SK-N-SH (cell line): Measurements from ENCODE around the gene SIDT2. TPM values are rescaled to one million over a fixed set of nuclear protein-coding genes. Genes with fewer than 3 reads are reported as not detected.

ENCODE experiments used
- CTCF ChIA-PET: fragments of 300-600, 350-600 bp; formaldehyde crosslinking; extraction: SDS; loops from one replicate; lab custom pipeline; 2021; lab: Yijun Ruan, JAX
- POLR2A ChIA-PET: fragments of 350-600 bp; sonication (Branson Sonifier 250); formaldehyde crosslinking; extraction: SDS; loops from one replicate; lab custom pipeline; 2020; ENCODE audit warnings: antibody characterized with exemption, inconsistent platforms; lab: Yijun Ruan, JAX
- DNase-seq: peaks from one replicate; pipeline ENCODE4 v3.0.0; 2012
- H2AFZ ChIP-seq: fragments of 200-600 bp; sonication (generic); 2 replicates; pipeline ENCODE4 v1.8.1; 2016; ENCODE audit warnings: antibody characterized with exemption, mild to moderate bottlenecking, low read depth
- H3F3A ChIP-seq: fragments of 200-600 bp; sonication (generic); replicated peaks from 2 replicates; pipeline ENCODE3; 2016; ENCODE audit warnings: antibody characterized with exemption, mild to moderate bottlenecking; ENCODE audit not compliant: insufficient read depth
- H3K27ac ChIP-seq, 2 experiments: fragments of 200-500 bp in 1 of 2; fragments of 200-600 bp in 1 of 2; sonication (Bioruptor generic) in 1 of 2; sonication (generic), shearing (Covaris generic) in 1 of 2; 2 replicates each; pipeline versions ENCODE4 v1.5.1 to v1.6.1; 2014 to 2016; ENCODE audit warnings: low read depth in 2 of 2, inconsistent platforms in 1 of 2, low read length in 1 of 2, mild to moderate bottlenecking in 1 of 2, mixed read lengths in 1 of 2
- H3K27me3 ChIP-seq: fragments of 200-600 bp; sonication (generic), shearing (Covaris generic); 2 replicates; pipeline ENCODE4 v1.6.1; 2016; ENCODE audit warnings: mixed run types; ENCODE audit not compliant: insufficient read depth
- H3K36me3 ChIP-seq, 2 experiments: fragments of 200-500 bp in 1 of 2; fragments of 200-600 bp in 1 of 2; sonication (Bioruptor generic) in 1 of 2; sonication (generic) in 1 of 2; replicated peaks in 1 of 2; 2 replicates each; pipeline versions ENCODE3 to v1.5.1; 2014 to 2016; ENCODE audit warnings: low read length in 1 of 2, mild to moderate bottlenecking in 1 of 2; ENCODE audit not compliant: insufficient read depth in 2 of 2, control insufficient read depth in 1 of 2
- H3K4me1 ChIP-seq, 2 experiments: fragments of 200-500 bp in 1 of 2; fragments of 200-600 bp in 1 of 2; sonication (Bioruptor generic) in 1 of 2; sonication (generic), shearing (Covaris generic) in 1 of 2; 2 replicates each; pipeline versions ENCODE4 v1.5.1 to v1.6.1; 2014 to 2016; ENCODE audit warnings: low read depth in 1 of 2, low read length in 1 of 2, mixed run types in 1 of 2; ENCODE audit not compliant: insufficient read depth in 2 of 2, control insufficient read depth in 1 of 2
- H3K4me2 ChIP-seq: fragments of 200-600 bp; sonication (generic), shearing (Covaris generic); 2 replicates; pipeline ENCODE4 v1.6.1; 2017; ENCODE audit warnings: mixed run types
- H3K4me3 ChIP-seq, 2 experiments: fragments of 200-500 bp in 1 of 2; fragments of 200-600 bp in 1 of 2; sonication (Bioruptor generic) in 1 of 2; sonication (generic), shearing (Covaris generic) in 1 of 2; 2 replicates each; pipeline versions ENCODE4 v1.5.1 to v1.8.1; 2014 to 2016; ENCODE audit warnings: low read depth in 2 of 2, inconsistent platforms in 1 of 2, low read length in 1 of 2, mild to moderate bottlenecking in 1 of 2, mixed read lengths in 1 of 2, moderate library complexity in 1 of 2
- H3K79me2 ChIP-seq: fragments of 200-600 bp; sonication (generic); 2 replicates; pipeline ENCODE4 v1.8.1; 2017; ENCODE audit warnings: mild to moderate bottlenecking; ENCODE audit not compliant: insufficient read depth
- H3K9ac ChIP-seq: fragments of 200-600 bp; sonication (generic); 2 replicates; pipeline ENCODE4 v1.6.1; 2017; ENCODE audit warnings: mixed run types
- H3K9me2 ChIP-seq: fragments of 200-600 bp; sonication (generic); 2 replicates; pipeline ENCODE4 v1.6.1; 2017; ENCODE audit warnings: mixed run types
- H3K9me3 ChIP-seq: fragments of 200-600 bp; sonication (generic); 2 replicates; pipeline ENCODE4 v1.6.1; 2017; ENCODE audit warnings: mixed run types, mild to moderate bottlenecking, moderate library complexity
- H4K20me1 ChIP-seq: fragments of 200-600 bp; sonication (generic); 2 replicates; pipeline ENCODE4 v1.6.1; 2017; ENCODE audit warnings: mild to moderate bottlenecking, mixed run types; ENCODE audit not compliant: insufficient read depth
- CHD2 ChIP-seq: fragments of 150-350 bp; IDR thresholded peaks from 2 replicates; pipeline ENCODE4 v1.6.1; 2018; ENCODE audit warnings: low read length; ENCODE audit not compliant: partially characterized antibody
- EP300 ChIP-seq, 2 experiments: IDR thresholded peaks; 2 replicates each; pipeline versions ENCODE4 v1.4.0 to v1.6.1; 2012; ENCODE audit warnings: borderline replicate concordance in 1 of 2, low read depth in 1 of 2, low read length in 1 of 2
- EZH2phosphoT487 ChIP-seq: fragments of 200-600 bp; sonication (generic); IDR thresholded peaks from 2 replicates; pipeline ENCODE4 v1.6.1; 2017; ENCODE audit warnings: low read depth, mixed run types, mild to moderate bottlenecking, antibody characterized with exemption, moderate library complexity, borderline replicate concordance
- FOSL2 ChIP-seq: IDR thresholded peaks from 2 replicates; pipeline ENCODE4 v1.4.0; 2012; ENCODE audit warnings: low read depth, mild to moderate bottlenecking, moderate library complexity, borderline replicate concordance
- FOXJ3 ChIP-seq: sonication (generic); formaldehyde crosslinking; IDR thresholded peaks from 2 replicates; pipeline ENCODE4 v1.5.1; 2020; ENCODE audit warnings: mild to moderate bottlenecking, missing genetic modification reagents
- GABPA ChIP-seq: IDR thresholded peaks from 2 replicates; pipeline ENCODE4 v1.4.0; 2012; ENCODE audit warnings: low read depth, mild to moderate bottlenecking
- GATA2 ChIP-seq: sonication (generic); formaldehyde crosslinking; IDR thresholded peaks from 2 replicates; pipeline ENCODE4 v1.5.0; 2020; ENCODE audit warnings: mild to moderate bottlenecking, missing genetic modification reagents
- MAX ChIP-seq: IDR thresholded peaks from 2 replicates; pipeline ENCODE4 v1.4.0; 2012; ENCODE audit warnings: low read depth
- MEF2A ChIP-seq: IDR thresholded peaks from 2 replicates; pipeline ENCODE4 v1.4.0; 2012; ENCODE audit warnings: low read depth, borderline replicate concordance
- POLR2AphosphoS5 ChIP-seq: IDR thresholded peaks from 2 replicates; pipeline ENCODE4 v1.6.1; 2012; ENCODE audit warnings: low read depth, low read length
- RFX5 ChIP-seq: IDR thresholded peaks from 2 replicates; pipeline ENCODE4 v1.6.1; 2012; ENCODE audit warnings: mild to moderate bottlenecking, improper control_type of control experiment, low read length
- RXRA ChIP-seq: IDR thresholded peaks from 2 replicates; pipeline ENCODE4 v1.4.0; 2012; ENCODE audit warnings: low read depth, mild to moderate bottlenecking, borderline replicate concordance
- SMC3 ChIP-seq: IDR thresholded peaks from 2 replicates; pipeline ENCODE4 v1.6.1; 2012; ENCODE audit warnings: low read depth, low read length, improper control_type of control experiment
- TCF12 ChIP-seq: IDR thresholded peaks from 2 replicates; pipeline ENCODE4 v1.4.0; 2012
- TEAD4 ChIP-seq: IDR thresholded peaks from 2 replicates; pipeline ENCODE4 v1.4.0; 2012; ENCODE audit warnings: mild to moderate bottlenecking, borderline replicate concordance; ENCODE audit not compliant: insufficient read depth
- YY1 ChIP-seq: IDR thresholded peaks from 2 replicates; pipeline ENCODE4 v1.4.0; 2012; ENCODE audit warnings: low read depth, mild to moderate bottlenecking
- ZBTB33 ChIP-seq: IDR thresholded peaks from 2 replicates; pipeline ENCODE4 v1.4.0; 2012; ENCODE audit warnings: low read depth, borderline replicate concordance
- WGBS: methylation state at CpG from one replicate; pipeline ENCODE4 v1.1.6; 2017; ENCODE audit warnings: low lambda C conversion rate; 5-methylcytosine and 5-hydroxymethylcytosine counted together
- polyA plus RNA-seq, 3 experiments: library from polyadenylated mRNA; depleted of rRNA; stranded (reverse); fragments of >200 nt; gene quantifications; 2 replicates each; pipeline ENCODE4 v1.2.3, GENCODE V29; 2012
- TF ChIP-seq, protein P1 (sequence below): IDR thresholded peaks from 2 replicates; pipeline ENCODE4; 2012
- TF ChIP-seq, protein P2 (sequence below): IDR thresholded peaks from 2 replicates; pipeline ENCODE4 v1.6.1; 2012; ENCODE audit warnings: mild to moderate bottlenecking, low read depth, low read length, moderate library complexity
- TF ChIP-seq, protein P3 (sequence below): fragments of 150-350 bp; IDR thresholded peaks from 2 replicates; pipeline ENCODE4 v1.6.1; 2017; ENCODE audit warnings: antibody characterized with exemption, low read length, low read depth, borderline replicate concordance

The SIDT2 gene
- polyA plus RNA-seq, 1 of the 3 experiments (the other 2 are of a cell fraction): 17.5 TPM

DNA sequence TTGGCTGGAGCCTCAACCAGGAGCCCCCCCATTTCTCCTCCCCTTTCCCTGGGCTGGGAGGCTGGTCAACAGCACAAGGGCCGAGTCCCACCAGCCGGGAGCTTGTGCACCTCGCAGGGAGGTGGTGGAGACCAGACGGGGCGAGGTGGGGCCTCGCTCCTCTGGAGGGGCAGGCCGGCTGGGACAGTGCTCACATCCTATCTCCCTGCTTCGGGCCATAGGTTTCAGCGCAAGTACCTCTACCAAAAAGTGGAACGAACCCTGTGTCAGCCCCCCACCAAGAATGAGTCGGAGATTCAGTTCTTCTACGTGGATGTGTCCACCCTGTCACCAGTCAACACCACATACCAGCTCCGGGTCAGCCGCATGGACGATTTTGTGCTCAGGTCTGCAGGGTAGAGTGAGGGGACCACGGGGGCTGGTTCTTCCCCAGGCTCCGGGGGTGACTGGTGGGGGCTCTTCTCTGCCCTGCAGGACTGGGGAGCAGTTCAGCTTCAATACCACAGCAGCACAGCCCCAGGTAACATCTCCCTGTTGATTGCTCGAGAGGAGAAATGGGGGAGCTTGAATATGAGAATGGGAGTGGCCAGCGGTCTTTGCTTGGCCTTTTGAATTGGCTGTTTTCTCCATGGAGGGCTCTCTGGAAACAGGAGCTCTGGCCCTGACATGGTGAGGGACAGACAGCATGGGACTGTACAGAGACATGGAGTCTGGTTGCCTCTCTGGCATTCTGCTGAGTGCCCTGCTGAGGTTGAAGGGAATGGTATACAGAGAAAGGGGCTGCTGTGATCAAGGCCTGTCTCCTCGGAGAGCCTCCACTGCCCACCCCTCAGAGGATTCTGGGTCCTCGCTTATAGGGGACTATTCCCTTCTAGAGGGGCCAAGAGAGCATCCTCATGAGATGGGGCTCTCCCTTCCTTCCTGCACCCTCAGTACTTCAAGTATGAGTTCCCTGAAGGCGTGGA, 3.3 kb downstream of the SIDT2 start:
- Histone ChIP-seq H3K9me2 (no peaks in the 10 kb centered on the region), H3K27me3 (no peaks in the 10 kb centered on the region), H3K4me3 (no peak overlapping the region; a peak in 1 of 4 replicates), H3F3A (peaks cover 10% of the 10 kb centered on the region), H2AFZ (no peak overlapping the region), H3K4me2 (no peak overlapping the region), H3K9me3 (no peaks in the 10 kb centered on the region), H3K79me2 (peaks cover 11% of the 10 kb centered on the region; the same call in 1 of the 2 replicates), H3K9ac (no peak overlapping the region), H3K36me3 (peaks cover 8 to 14% of the 10 kb centered on the region in 2 experiments), H4K20me1 (no peaks in the 10 kb centered on the region), H3K27ac (no peak overlapping the region), H3K4me1 (peaks cover 10 to 20% of the 10 kb centered on the region in 2 experiments; a peak in 2 of 4 replicates)
- 94% methylated on average over 11 of the region's 22 CpGs for WGBS
- ChIA-PET CTCF (interaction anchor here (0.6 to 6.4 kb wide), 10 partner anchors 10 to 391 kb away, joined by 3 to 54 read pairs (median 5); partner anchors contain the start of genes APOA5, PCSK7 and RNF214), POLR2A (interaction anchor here (1.4 kb wide), 1 partner anchor 15 kb away, joined by 3 read pairs; no protein-coding TSS in a partner anchor)
- TF ChIP-seq FOSL2 (no peak), RFX5 (no peak), POLR2AphosphoS5 (no peak), EZH2phosphoT487 (no peak), FOXJ3 (CRISPR knock-in tag) (no peak), MAX (no peak), MEF2A (no peak), GABPA (no peak), EP300 (IDR thresholded peaks at IDR 0.05; ENCODE audit: borderline replicate concordance in 1 of 2, low read depth in 1 of 2, low read length in 1 of 2) (no peak), CHD2 (no peak), TEAD4 (no peak), GATA2 (CRISPR knock-in tag) (no peak), RXRA (no peak), SMC3 (no peak), YY1 (no peak), TCF12 (no peak), ZBTB33 (no peak)
- TF ChIP-seq, protein P1, sequence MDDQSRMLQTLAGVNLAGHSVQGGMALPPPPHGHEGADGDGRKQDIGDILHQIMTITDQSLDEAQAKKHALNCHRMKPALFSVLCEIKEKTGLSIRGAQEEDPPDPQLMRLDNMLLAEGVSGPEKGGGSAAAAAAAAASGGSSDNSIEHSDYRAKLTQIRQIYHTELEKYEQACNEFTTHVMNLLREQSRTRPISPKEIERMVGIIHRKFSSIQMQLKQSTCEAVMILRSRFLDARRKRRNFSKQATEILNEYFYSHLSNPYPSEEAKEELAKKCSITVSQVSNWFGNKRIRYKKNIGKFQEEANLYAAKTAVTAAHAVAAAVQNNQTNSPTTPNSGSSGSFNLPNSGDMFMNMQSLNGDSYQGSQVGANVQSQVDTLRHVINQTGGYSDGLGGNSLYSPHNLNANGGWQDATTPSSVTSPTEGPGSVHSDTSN: no peak
- TF ChIP-seq, protein P2, sequence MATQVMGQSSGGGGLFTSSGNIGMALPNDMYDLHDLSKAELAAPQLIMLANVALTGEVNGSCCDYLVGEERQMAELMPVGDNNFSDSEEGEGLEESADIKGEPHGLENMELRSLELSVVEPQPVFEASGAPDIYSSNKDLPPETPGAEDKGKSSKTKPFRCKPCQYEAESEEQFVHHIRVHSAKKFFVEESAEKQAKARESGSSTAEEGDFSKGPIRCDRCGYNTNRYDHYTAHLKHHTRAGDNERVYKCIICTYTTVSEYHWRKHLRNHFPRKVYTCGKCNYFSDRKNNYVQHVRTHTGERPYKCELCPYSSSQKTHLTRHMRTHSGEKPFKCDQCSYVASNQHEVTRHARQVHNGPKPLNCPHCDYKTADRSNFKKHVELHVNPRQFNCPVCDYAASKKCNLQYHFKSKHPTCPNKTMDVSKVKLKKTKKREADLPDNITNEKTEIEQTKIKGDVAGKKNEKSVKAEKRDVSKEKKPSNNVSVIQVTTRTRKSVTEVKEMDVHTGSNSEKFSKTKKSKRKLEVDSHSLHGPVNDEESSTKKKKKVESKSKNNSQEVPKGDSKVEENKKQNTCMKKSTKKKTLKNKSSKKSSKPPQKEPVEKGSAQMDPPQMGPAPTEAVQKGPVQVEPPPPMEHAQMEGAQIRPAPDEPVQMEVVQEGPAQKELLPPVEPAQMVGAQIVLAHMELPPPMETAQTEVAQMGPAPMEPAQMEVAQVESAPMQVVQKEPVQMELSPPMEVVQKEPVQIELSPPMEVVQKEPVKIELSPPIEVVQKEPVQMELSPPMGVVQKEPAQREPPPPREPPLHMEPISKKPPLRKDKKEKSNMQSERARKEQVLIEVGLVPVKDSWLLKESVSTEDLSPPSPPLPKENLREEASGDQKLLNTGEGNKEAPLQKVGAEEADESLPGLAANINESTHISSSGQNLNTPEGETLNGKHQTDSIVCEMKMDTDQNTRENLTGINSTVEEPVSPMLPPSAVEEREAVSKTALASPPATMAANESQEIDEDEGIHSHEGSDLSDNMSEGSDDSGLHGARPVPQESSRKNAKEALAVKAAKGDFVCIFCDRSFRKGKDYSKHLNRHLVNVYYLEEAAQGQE: no peak
- TF ChIP-seq, protein P3, sequence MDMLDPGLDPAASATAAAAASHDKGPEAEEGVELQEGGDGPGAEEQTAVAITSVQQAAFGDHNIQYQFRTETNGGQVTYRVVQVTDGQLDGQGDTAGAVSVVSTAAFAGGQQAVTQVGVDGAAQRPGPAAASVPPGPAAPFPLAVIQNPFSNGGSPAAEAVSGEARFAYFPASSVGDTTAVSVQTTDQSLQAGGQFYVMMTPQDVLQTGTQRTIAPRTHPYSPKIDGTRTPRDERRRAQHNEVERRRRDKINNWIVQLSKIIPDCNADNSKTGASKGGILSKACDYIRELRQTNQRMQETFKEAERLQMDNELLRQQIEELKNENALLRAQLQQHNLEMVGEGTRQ: no peak
- DNase-seq: no peak
